Posterior vena cava (tissue), 2 donors: Measurements from ENCODE around the gene MYNN. TPM values are rescaled to one million over a fixed set of nuclear protein-coding genes. Genes with fewer than 3 reads are reported as not detected.
"Not testable (repeated sequence)": the region's sequence is repeated elsewhere in the genome, so short reads cannot be mapped to it uniquely, and the experiment has no call there.

Source experiments
- DNase-seq: peaks from one replicate; pipeline ENCODE4 v3.0.0-alpha.2; 2020; ENCODE audit warnings: low spot score
- intact Hi-C, 2 donors: fragments of 100-400 bp; cut with DNase I; formaldehyde crosslinking; loops; one replicate each; pipeline versions ENCODE4 v1.14.1 to v1.14.2; 2022 to 2023
- long read RNA-seq, 2 donors: library from polyadenylated mRNA; unstranded; transcript quantifications; one replicate each; pipeline ENCODE4 v2.0.0, GENCODE V29; 2020 to 2021
- total RNA-seq, 2 donors: library from RNA; stranded (reverse); fragmentation: NEBNext Ultra II Directional; extraction: Animal tissue kit (Norgen Biotek cat#: 25700); gene quantifications; one replicate each; pipeline ENCODE4 v1.2.1, GENCODE V29; 2021
- donor health status: DM: yes; HTN: yes; CAD: no.
- donor health status: DM: yes; HTN: yes; CAD: no.

Gene MYNN
- total RNA-seq, result 10 to 100 TPM; 15.0 to 17.4 TPM
- long read RNA-seq, donor 1, full-length matches to known transcripts, result 5 of 7 reads
- long read RNA-seq, donor 1, partial matches to known transcripts, result 1 of 7 reads
- long read RNA-seq, donor 1, other reads (novel, unspliced or antisense), result 1 of 7 reads
- long read RNA-seq, donor 2, full-length matches to known transcripts, result 27 of 52 reads
- long read RNA-seq, donor 2, partial matches to known transcripts, result 13 of 52 reads
- long read RNA-seq, donor 2, other reads (novel, unspliced or antisense), result 12 of 52 reads

- intact Hi-C loops, result no loop called here
- DNase-seq, result peak; percentile 98
Observed at GRCh38 chr3:169772897-169773816, at the start of gene MYNN. Gene MYNN, plus strand, starts transcription at chr3:169773396. Its CDS starts 900 bp downstream, at chr3:169774296.

- DNase-seq, intact Hi-C loops: not testable (repeated sequence)
Observed at GRCh38 chr3:169731857-169732256, 41.3 kb upstream of the MYNN start.

- intact Hi-C loops, result no loop called here
- DNase-seq, result no peak
Observed at GRCh38 chr3:169739067-169739466, 34.1 kb upstream of the MYNN start.

GRCh38 chr3:169744366-169745054, 28.7 kb upstream of the MYNN start:
- DNase-seq, result no peak
- intact Hi-C loops, result loop anchor here in 1 of 2 donors (10.0 kb wide), 1 partner anchor 590 kb away; no protein-coding TSS in a partner anchor

- no peak for DNase-seq
- intact Hi-C loops, result loop anchor here in 1 of 2 donors (10.0 kb wide), 1 partner anchor 592 kb away; no protein-coding TSS in a partner anchor
Observed at GRCh38 chr3:169746924-169747323, 26.3 kb upstream of the MYNN start.

- intact Hi-C loops, result loop anchor here in 1 of 2 donors (10.0 kb wide), 1 partner anchor 594 kb away; no protein-coding TSS in a partner anchor
- DNase-seq, result no peak
Observed at GRCh38 chr3:169748670-169749069, 24.5 kb upstream of the MYNN start.

GRCh38 chr3:169750665-169751064, 22.5 kb upstream of the MYNN start:
- DNase-seq, result no peak
- intact Hi-C loops, result no loop called here

- no peak for DNase-seq
- intact Hi-C loops, result no loop called here
Observed at GRCh38 chr3:169751875-169752274, 21.3 kb upstream of the MYNN start.

GRCh38 chr3:169754711-169755110, 18.5 kb upstream of the MYNN start:
- DNase-seq, result no peak
- intact Hi-C loops, result no loop called here

- DNase-seq, result no peak
- intact Hi-C loops, result no loop called here
Observed at GRCh38 chr3:169755488-169755887, 17.7 kb upstream of the MYNN start.

GRCh38 chr3:169758359-169758994, 14.7 kb upstream of the MYNN start:
- DNase-seq, result no peak
- intact Hi-C loops, result no loop called here

GRCh38 chr3:169759256-169759655, 13.9 kb upstream of the MYNN start:
- intact Hi-C loops, result no loop called here
- no peak for DNase-seq

- no peak for DNase-seq
Observed at GRCh38 chr3:169760479-169760878, 12.7 kb upstream of the MYNN start.

GRCh38 chr3:169764312-169764881, 8.8 kb upstream of the MYNN start:
- peak; percentile 91 for DNase-seq
- intact Hi-C loops, result no loop called here

More at GRCh38 chr3:169760479-169760878, 12.7 kb upstream of the MYNN start:
- intact Hi-C loops, result no loop called here

- intact Hi-C loops, result no loop called here
- DNase-seq, result peak; percentile 98
Observed at GRCh38 chr3:169764882-169765612, 8.1 kb upstream of the MYNN start, which contains the start of gene TERC. Gene TERC, minus strand, starts transcription at chr3:169765060.

GRCh38 chr3:169769287-169770181, 3.7 kb upstream of the MYNN start, which contains the start of gene ACTRT3:
Gene ACTRT3, minus strand, starts transcription at chr3:169769561. Its CDS starts 41 bp downstream, at chr3:169769520.
- intact Hi-C loops, result no loop called here
- DNase-seq, result peak; percentile 92
